GM18511 (cell line): Measurements from ENCODE around the gene VGLL4.

Experiments
- ATAC-seq: cut with Tn5 transposase; IDR thresholded peaks from one replicate; pipeline ENCODE4 v1.9.1; 2021; ENCODE audit warnings: mild to moderate bottlenecking, moderate library complexity; ENCODE audit not compliant: unreplicated experiment

VGLL4 gene

GRCh38 chr3:11653298-11654055 lies 9.8 kb upstream of the VGLL4 start:
- ATAC-seq: no peak

GRCh38 chr3:11651900-11652299 lies 8.2 kb upstream of the VGLL4 start:
- no peak for ATAC-seq

GRCh38 chr3:11651477-11651876 lies 7.8 kb upstream of the VGLL4 start:
- no peak for ATAC-seq

- ATAC-seq: no peak
Measured at GRCh38 chr3:11650391-11650790, 6.7 kb upstream of the VGLL4 start.

GRCh38 chr3:11648735-11649134 lies 5.0 kb upstream of the VGLL4 start:
- ATAC-seq: no peak

- ATAC-seq: peak; percentile 23
Measured at GRCh38 chr3:11643201-11643603, 513 bp downstream of the VGLL4 start.

GRCh38 chr3:11642431-11643191 lies 1.1 kb downstream of the VGLL4 start:
- ATAC-seq: peak; percentile 76

- no peak for ATAC-seq
Measured at GRCh38 chr3:11641683-11642430, 1.9 kb downstream of the VGLL4 start.

GRCh38 chr3:11641316-11641682 lies 2.4 kb downstream of the VGLL4 start:
- no peak for ATAC-seq

- ATAC-seq: no peak
Measured at GRCh38 chr3:11640009-11640673, 3.6 kb downstream of the VGLL4 start.

- ATAC-seq: no peak
Measured at GRCh38 chr3:11638495-11639358, 5.0 kb downstream of the VGLL4 start.

GRCh38 chr3:11637901-11638458 lies 5.7 kb downstream of the VGLL4 start:
- no peak for ATAC-seq

GRCh38 chr3:11636394-11636770 lies 7.3 kb downstream of the VGLL4 start:
- ATAC-seq: no peak

- no peak for ATAC-seq
Measured at GRCh38 chr3:11635680-11636393, 7.9 kb downstream of the VGLL4 start.

- no peak for ATAC-seq
Measured at GRCh38 chr3:11634974-11635612, 8.6 kb downstream of the VGLL4 start.

- no peak for ATAC-seq
Measured at GRCh38 chr3:11634081-11634635, 9.6 kb downstream of the VGLL4 start.

- no peak for ATAC-seq
Measured at GRCh38 chr3:11632966-11633365, 10.7 kb downstream of the VGLL4 start.

- no peak for ATAC-seq
Measured at GRCh38 chr3:11632564-11632963, 11.2 kb downstream of the VGLL4 start.
